Measurements from ENCODE around the gene CDC42BPA.

DNA sequence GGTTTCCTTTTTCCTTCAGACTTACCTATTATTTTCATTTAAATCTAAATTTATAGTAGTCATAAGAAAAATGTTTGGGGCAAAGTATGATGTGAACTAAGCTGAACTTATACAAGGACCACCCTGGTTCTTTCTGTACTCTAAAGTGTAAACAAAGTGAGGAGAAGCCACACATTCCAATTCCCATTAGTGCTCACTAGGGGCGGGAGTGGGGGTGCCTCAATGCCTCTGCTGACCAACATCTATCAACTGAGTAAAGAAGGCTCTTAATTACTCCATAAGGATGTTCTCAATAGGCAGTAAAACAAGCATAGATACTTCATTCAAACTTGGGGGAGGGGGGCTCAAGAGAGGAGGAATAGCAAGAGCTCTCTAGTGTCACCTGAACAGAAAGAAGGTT lies 151.7 kb downstream of the CDC42BPA start:
- TF ChIP-seq EZH2 (IDR thresholded peaks at IDR 0.05) (no peak), POLR2AphosphoS5 (IDR thresholded peaks at IDR 0.05; ENCODE audit: borderline replicate concordance, low read depth, low read length) (no peak)

Measured in SK-N-MC (cell line).